HG02943 (cell line): ENCODE data around the gene ATP2B2.

Source experiments
- ATAC-seq: cut with Tn5 transposase; IDR thresholded peaks from one replicate; pipeline ENCODE4 v1.9.1; 2021; ENCODE audit warnings: mild to moderate bottlenecking, low read depth, moderate library complexity; ENCODE audit not compliant: unreplicated experiment

Gene ATP2B2

GRCh38 chr3:10290481-10291176 lies 214.8 kb downstream of the ATP2B2 start:
- no peak for ATAC-seq

DNA sequence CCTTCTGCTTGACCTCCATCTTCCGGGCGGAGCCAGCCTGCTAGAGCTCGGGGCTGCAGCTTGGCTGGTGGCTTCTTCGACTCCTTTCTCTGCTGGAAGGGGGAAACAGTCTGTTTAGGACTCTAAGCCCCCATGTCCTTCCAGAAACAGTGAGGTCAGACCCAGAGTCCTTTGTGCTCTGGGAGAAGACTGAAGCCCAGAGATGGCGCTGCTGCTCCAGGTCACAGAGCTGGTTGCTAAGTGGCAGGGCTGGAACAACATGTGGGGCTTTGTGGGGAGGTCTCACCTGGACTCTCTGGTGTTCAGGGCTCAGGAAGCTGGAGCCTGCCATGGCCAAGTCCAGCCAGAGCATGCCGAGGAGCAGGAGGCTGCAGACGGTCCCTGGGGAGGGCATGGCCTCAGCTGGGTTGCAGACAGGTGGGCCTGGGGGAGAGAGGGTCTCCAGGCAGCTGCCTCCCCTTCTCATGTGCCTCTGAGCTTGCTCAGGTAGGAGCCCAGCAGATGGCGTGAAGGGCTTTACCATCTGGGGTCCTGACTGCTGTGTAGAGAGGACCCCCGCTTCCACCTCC lies 215.5 kb downstream of the ATP2B2 start:
- ATAC-seq = no peak

DNA sequence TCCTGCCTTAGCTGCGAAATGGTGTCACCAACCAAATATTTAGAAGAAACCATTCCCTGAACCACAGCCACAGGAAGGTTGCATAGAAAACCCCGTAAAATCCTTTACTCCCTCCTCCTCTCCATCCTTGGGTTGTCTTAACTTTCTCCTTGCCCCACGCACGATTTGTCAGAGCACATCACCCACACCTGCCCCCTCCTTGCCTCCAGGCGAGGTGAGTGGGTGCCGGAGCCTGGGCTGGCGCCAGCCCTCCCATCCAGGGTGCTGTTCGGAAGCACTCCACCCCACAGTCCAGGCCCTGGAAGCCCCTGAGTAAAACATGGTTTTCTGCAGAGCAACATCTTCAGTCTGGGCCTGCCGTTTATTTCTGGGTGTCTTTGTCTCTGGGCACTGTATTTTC lies 216.3 kb downstream of the ATP2B2 start:
- ATAC-seq = no peak

GRCh38 chr3:10288575-10288960 lies 216.8 kb downstream of the ATP2B2 start:
- no peak for ATAC-seq

DNA sequence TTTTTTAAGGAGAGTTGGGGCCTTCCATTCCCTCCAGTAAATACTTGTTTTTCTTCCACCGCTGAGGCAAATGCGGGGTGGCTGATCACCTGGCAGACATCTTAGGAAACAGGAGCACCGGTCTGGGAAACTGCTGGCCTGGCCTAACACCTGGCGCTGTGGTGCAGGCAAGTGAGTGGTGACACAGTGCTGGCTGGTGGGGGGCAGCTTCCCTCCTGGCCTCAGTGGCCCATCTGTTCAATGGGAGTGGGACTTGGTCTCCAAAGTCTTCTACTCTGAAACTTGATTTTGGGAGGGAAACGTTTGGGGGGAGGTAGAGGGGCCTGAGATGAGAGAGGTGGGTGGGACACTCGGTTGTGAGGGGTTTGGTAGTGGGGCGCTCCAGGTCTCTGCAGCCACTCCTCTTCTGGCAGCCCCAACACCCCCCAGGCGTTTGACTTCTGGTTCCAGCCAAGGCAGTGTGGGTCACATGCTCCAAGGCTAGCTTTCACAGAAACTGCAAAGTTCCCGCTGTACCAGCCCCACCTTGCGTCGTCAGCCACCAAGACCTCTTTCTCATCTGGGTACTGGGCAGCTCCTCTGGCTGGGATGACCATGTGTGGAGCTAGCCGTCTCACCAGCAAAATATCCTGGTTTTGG lies 217.3 kb downstream of the ATP2B2 start:
- no peak for ATAC-seq

DNA sequence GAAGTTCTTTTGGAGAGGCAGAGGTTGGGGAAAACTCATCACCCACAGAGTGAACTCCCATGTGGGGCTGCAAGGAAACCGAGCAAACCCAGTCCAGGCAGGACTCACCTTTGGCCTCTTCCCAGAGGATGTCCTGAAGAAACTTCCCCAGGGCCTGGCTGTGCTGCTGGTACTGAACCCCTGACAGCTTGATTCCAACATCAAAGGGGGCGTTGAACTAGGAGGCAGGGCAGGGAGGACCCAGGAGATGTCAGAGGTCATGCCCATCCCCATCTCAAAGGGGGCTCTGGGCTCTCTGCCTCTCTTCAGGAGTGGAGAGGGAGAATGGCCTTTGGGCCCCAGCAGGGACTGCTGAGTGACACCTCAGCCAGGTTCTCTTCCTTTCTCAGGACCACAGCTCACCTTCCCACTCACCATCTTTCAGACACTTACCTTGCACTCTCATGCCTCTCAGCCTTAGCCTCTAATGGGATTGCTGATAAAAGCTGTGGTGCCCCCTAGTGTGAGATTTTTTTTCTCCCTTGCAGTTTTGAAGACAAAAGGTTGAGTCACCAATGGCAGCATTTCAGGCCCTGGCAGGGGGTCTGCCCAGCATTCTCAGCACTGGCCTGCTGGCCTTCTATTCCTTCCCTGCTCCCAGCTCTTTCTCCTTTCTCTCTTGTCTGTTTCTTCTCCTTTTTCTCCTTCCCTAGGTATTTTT lies 218.6 kb downstream of the ATP2B2 start:
- no peak for ATAC-seq

DNA sequence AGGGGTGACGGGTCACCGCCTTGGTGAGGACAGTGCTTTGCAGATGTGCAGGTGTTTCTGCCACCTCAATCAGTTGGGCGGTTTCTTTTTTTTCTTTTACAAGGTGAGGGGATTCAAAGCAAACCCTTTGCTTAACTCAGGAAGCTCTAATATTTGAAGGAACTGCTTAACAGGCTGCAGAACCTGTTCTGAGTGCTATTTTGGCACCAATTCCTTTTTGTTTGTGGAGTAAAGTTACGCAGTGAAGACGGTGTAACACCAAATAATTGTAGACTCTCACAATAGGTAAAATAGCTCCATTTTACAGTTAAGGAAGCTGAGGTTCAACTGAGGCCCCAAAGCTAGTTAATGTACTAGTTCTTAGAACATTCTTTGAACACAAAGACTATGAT lies 219.3 kb downstream of the ATP2B2 start:
- no peak for ATAC-seq

DNA sequence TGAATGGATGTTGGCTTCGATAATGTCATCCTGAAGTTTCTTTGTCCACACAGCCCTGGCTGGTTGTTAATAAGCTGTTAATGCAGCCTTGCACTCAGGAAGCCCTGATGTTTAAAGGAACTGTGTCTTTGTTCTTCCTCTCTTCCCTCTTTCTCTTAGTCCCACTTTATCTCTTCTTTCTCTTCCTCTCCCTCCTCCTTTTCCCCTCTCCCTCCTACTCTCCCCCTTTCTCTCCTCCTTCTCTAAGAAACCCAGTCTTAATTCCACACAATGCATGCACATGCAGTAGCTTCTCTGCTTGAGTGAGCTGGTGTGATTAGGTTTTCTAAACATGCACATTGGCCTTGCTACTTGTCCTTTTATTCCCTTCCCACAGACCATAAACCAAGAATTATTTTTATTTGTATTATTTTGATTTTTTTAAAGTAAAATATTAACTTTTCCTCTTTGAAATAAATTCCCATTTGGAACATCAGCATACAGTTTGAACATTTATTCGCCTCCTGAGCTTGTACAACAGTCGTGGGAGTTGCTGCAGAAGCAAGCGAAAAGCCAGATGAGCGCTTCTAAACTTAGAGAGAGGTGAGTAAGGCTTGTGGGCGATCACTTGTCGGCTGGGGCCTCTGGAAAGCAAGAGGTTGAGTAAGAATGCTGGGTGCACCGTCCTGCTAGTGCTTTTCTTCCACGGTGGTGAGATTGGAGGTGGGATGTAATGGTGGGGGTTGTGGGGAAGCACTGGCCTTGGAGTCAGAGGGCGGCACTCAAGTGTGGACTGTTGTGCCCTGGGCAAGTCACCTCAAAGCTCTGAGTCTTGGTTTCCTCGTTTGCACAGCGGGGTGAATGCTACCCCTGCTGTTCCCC lies 219.9 kb downstream of the ATP2B2 start:
- ATAC-seq = no peak

- ATAC-seq = no peak
Observed at GRCh38 chr3:10284496-10284895, 220.9 kb downstream of the ATP2B2 start.

DNA sequence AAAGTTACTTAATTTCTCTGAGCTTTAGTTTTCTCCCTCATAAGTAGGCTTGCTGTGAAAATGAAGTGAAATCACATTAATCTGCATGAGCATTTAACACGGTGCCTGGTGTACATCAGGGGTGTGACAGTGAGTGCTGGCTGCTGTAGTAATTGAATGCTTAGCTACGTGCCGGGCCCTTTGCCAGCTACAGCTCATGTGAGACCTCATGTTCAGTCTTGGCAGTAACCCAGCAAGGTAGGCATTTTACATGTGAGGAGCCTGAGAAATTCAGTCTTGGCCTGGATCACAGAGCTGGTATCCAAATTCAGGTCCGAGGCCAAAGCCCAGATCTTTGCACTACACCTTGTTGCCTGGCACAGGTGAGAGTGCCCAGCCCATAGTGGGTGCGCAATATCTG lies 221.7 kb downstream of the ATP2B2 start:
- ATAC-seq = no peak

GRCh38 chr3:10281951-10282350 lies 223.4 kb downstream of the ATP2B2 start:
- ATAC-seq = no peak

DNA sequence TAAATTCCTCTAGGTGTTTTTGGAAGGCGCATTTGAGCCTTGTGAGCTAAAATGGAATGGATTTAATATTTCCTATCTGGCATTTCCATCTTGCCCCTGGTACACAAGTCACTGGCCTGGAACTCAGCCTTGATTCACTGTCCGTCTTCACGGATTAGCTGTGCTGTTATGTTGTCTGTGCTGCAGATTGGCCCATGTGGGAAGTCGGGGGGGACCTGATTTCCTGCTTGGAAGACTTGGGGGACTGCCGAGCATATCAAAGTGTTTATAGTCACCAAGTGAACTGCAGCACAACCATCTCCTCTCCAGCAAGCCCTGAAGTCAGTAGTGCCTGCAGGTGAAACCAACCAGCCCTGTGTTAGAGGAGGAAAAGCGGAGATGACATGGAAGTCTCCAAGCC lies 224.8 kb downstream of the ATP2B2 start:
- ATAC-seq = no peak

DNA sequence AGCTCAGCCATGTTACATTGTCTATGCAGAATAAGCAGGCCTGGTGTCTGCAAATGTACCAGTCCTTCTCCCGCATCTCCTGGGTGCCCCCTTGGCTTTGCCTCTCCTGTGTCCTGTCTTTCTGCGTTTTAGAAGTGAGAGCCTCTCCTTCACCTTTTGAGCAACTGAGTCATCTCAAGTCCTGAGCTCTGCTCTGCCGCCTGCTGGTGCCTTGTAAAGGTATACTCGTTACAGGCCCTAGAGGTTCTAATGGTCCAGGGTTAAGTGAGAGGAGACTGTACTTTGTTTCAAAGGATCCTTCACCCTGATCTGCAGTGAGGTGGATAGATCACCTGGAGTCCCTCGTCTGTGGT lies 225.2 kb downstream of the ATP2B2 start:
- no peak for ATAC-seq

DNA sequence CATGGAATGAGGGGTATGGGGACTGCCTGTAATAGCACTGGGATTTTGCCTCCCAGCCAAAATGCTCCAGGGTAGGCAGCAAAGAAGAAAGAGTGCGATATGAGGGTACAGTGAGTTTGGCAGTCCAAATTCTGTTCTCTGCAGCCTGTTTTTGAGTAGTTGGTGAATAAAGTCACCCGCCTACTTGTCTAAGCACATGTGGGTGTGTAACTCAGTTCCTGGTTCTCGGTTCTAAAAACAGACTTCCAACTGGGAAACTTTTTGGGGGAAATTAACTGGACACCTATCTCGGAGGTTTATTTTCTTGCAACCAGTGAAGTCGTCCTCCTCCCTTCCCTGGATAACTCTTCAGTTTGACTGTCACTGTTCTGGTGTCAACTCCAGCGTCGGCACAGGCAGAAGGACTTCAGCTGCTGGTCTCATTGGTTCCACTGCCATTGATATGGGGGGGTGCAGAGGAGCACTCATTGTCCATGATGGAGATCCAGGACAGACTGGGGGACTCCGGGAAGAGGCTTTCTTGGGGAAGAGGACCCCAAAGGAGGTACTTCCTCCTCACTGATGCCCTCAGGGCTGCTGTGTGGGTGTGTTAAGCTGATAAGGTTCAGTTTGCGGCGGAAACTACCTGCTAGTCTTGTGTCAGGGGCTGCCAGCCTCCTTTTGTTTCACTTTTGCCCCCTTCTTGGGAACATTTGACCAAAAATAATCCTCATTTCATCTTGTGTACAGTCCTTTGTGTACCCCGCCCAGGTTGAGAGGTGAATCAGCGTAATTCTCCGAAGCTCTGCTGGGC lies 225.8 kb downstream of the ATP2B2 start:
- no peak for ATAC-seq

GRCh38 chr3:10278501-10278900 lies 226.9 kb downstream of the ATP2B2 start:
- no peak for ATAC-seq

DNA sequence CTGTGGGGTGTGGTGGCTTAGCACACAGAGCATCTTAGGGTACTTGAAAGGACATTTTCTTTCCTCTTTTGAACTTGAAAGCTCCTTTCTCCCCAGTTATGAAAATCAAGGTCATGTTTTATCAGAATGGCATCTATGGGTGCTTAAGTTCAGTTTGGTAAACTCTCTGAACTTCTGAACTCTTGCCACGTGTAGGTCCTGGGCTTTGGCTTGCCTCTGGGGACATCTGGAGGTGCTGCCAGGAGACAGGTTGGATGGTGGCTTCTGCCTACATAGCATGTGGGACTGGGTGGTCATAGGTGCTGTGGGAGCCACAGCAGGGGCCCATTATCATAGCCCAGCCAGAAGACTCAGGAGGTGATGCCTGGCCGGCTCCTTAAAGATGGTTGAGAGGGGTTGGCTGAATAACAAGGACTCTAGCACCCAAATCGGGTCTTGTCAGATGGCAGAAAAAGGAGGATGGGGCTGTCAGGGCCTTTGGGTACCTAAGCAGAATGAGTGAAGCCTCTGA lies 228.2 kb downstream of the ATP2B2 start:
- ATAC-seq = no peak

DNA sequence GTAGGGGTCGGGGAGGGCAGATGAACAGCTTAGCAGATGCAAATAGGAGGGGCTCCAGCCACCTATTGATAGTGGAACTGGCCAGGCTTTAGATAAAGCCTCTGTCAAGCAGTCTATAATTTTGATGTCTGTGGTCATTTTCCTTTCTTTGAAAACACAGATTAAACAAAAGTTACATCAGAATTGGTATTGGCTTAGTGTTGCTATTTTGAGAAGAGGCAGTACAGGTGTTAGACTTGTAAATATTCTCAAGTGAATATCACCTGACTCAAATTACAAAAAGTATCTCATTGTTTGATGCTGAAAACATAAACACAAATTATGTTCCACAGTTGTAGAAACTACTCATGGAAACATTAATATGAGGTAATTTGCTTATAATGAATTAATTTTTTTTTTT lies 230.8 kb downstream of the ATP2B2 start:
- no peak for ATAC-seq
